GM12892 (cell line): ENCODE results near the gene IL4R.
A peak's percentile ranks its signal among the peaks of the same experiment; 100 is the strongest.
"Not testable (repeated sequence)": the region's sequence is repeated elsewhere in the genome, so short reads cannot be mapped to it uniquely, and the experiment has no call there.

Experiments
- DNase-seq: peaks from one replicate; pipeline ENCODE4 v3.0.0; 2011; ENCODE audit not compliant: insufficient read length
- FAIRE-seq: peaks from 2 replicates; lab custom pipeline; 2011; peaks lifted over from hg19 to GRCh38; lab: Jason Lieb, UNC
- POLR2A ChIP-seq: IDR thresholded peaks from 2 replicates; pipeline ENCODE4 v1.6.1; 2011; ENCODE audit warnings: low read depth, low read length, control low read depth
- POLR2AphosphoS5 ChIP-seq: IDR thresholded peaks from 2 replicates; pipeline ENCODE4 v1.6.1; 2011; ENCODE audit warnings: low read depth, low read length, control low read depth
- TAF1 ChIP-seq: IDR thresholded peaks from 2 replicates; pipeline ENCODE4 v1.6.1; 2011; ENCODE audit warnings: low read depth, mild to moderate bottlenecking, control low read depth, low read length, borderline replicate concordance

Gene IL4R

DNA sequence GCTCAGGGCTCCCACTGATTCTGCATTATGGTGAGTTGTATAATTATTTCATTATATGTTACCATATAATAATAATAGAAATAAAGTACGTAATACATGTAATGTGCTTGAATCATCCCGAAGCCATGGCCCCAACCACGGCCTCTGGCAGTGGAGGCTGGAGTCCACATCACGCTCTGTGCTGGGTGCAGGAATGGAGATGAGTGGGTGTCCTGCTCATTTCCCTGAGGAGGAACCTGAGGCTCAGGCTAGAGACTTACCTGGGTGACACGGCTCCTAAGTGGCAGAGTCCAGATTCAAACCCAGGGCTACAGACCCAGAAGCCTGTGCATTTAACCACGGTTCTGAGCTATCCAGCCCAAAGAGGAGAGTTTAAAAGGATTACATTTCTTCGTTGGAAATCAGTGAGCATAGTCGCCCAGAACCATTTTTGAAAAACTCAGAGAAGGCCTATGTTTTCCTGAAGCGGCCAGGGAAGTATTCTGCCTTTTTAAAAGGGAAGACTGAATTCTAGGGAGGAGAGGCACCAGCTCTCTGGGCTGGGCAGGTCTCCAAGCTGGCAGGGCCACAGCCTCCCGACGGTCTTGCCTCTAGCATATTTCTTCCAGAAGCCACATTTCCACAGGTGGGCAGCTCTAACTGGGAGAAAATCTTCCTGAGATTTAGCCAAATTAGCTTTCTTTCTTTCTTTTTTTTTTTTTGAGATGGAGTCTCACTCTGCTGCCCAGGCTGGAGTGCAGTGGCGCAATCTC is 6.7 kb downstream of the IL4R start:
- no peak for DNase-seq
- TF ChIP-seq POLR2A (no peak), TAF1 (no peak), POLR2AphosphoS5 (no peak)
- no peak for FAIRE-seq

DNA sequence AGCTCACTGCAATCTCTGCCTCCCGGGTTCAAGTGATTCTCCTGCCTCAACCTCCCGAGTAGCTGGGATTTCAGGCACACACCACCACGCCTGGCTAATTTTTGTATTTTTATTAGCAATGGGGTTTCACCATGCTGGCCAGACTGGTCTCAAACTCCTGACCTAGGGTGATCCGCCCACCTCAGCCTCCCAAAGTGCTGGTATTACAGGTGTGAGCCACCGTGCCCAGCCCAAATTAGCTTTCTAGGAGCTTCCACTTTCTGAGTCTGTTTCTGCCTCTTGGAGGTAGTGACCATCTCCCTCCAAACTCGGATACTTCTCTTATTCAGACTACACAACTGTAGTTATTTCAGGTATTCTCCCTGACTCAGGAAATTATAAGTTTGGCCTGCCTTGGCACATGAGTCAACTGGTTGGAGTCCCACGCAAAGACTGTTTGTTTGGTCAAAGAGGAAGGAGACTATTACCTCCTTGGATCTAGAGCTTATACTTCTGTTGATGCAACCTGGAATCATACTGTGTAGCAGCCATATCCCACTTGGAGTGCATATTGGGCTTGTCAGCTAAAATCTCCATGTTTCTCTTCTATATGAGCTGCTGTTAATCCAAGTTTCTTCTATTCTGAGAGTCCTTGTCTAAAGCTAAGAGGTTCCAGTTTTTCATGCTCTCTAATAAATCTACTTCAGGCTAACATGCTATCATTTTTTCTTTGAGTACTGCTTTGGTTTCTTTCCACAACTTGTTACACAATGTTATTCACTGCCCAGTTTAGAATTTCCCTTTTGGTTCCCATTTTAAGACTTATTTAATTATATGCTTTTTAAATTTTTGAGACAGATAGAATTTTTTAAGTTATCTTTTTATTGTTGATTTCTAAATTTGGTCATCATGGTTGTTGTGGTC is 7.5 kb downstream of the IL4R start:
- no peak for TF ChIP-seq TAF1
- TF ChIP-seq POLR2A = no peak
- no peak for TF ChIP-seq POLR2AphosphoS5
- FAIRE-seq = no peak
- no peak for DNase-seq

DNA sequence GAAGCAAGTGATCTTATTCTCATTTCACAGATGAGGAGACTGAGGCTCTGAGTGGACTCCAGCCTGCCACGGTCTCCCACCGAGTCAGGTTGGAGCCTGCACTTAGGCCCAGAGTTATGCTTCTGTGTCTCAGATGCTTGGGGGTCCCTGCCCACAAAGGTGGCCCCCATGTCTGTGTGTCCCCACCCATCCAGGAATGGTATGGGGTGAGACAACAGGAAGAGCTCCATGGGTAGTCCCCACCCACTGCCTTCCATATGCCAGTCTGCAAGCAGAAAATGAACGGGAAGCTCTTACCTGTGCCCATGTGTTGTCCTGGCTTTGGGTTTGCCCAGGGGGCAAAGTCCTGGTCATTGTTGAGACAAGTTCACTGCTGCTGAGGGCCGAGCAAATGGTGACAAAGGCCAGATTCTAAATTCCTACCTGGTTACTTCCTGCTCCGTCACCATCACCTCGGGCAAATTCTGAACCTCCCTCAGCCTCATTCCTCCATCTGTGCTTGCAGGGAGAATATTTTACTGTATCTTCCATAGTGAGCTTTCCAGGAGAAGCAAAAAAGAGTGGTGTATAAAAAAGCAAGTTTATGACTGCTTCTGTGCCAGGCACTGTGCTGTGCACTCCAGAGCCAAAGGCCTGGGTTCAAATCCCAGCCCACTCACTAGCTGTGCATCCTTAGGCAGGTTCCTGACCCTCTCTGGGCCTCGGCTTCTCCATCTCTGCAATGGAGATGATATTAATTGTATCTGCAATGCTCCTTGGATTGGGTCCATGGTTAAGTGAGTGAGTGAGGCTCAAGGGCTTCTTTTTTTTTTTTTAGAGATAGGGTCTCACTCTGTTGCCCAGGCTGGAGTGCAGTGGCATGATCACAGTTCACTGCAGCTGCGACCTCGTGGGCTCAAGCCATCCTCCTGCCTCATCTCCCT is 9.3 kb downstream of the IL4R start:
- TF ChIP-seq POLR2A = no peak
- TF ChIP-seq POLR2AphosphoS5 = no peak
- TF ChIP-seq TAF1 = no peak
- FAIRE-seq (no peak), DNase-seq (no peak)

DNA sequence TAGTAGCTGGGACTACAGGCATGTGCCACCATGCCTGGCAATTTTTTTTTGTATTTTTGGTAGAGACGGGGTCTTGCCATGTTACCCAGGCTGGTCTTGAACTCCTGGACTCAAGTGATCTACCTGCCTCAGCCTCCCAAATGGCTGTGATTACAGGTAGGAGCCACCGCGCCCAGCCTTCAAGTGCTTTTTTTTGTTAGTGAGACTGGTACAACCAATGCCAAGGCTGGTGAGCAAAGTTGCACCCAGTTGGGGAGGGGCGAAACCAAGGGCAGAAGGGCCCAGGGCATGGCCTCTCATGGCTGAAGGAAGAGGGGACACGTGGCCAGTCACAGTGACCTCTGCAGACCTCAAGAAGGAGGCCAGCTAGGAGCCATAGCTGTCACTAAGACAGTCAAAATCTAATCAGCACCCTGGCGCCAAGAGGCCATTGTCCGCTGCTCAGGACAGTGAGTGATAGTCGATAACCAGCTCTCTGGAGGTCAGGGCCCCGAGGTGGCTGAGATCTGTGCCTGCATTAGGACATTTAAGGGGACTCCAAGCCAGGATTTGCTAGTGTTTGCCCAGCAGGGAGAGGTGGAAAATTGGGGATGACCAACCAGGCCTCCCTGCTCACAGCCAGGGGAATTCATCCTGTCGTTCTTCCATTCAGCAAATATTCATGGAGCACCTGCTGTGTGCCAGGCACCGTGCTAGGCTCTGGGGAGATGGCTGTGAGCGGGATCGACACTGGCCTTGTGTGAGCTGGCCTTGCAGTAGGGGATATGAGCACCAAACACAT is 10.2 kb downstream of the IL4R start:
- FAIRE-seq = no peak
- no peak for DNase-seq
- no peak for TF ChIP-seq POLR2A
- TF ChIP-seq TAF1 = no peak
- TF ChIP-seq POLR2AphosphoS5 = no peak

GRCh38 chr16:27324851-27325301 is 11.1 kb downstream of the IL4R start:
- TF ChIP-seq POLR2A = no peak
- no peak for TF ChIP-seq POLR2AphosphoS5
- TF ChIP-seq TAF1 = no peak
- FAIRE-seq (no peak), DNase-seq (no peak)

GRCh38 chr16:27325736-27326135 is 12.0 kb downstream of the IL4R start:
- DNase-seq (no peak), FAIRE-seq (no peak)
- TF ChIP-seq POLR2AphosphoS5 = no peak
- no peak for TF ChIP-seq TAF1
- TF ChIP-seq POLR2A = no peak

DNA sequence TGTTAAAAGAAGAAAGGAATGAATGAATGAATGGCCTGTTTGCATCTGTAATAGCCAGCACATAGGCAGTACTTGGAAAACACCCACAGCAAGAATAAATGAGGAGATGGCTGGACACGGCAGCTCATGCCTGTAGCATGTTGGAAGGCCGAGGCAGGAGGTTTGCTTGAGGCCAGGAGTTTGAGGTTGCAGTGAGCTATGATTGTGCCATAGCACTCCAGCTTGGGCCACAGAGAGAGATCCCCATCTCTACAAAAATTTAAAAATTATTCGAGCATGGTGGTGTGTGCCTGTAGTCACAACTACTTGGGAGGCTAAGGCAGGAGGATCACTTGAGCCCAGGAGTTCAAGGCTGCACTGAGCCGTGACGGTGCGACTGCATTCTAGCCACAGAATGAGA is 12.5 kb downstream of the IL4R start:
- TF ChIP-seq POLR2AphosphoS5 (no peak), POLR2A (no peak), TAF1 (no peak)
- FAIRE-seq = no peak
- DNase-seq = no peak

GRCh38 chr16:27326738-27327585 is 13.2 kb downstream of the IL4R start:
- DNase-seq (peak; percentile 36), FAIRE-seq (no peak)
- TF ChIP-seq POLR2AphosphoS5 = no peak
- TF ChIP-seq POLR2A = no peak
- no peak for TF ChIP-seq TAF1

GRCh38 chr16:27327586-27327915 is 13.8 kb downstream of the IL4R start:
- DNase-seq (no peak), FAIRE-seq (no peak)
- no peak for TF ChIP-seq POLR2A
- TF ChIP-seq POLR2AphosphoS5 = no peak
- no peak for TF ChIP-seq TAF1

DNA sequence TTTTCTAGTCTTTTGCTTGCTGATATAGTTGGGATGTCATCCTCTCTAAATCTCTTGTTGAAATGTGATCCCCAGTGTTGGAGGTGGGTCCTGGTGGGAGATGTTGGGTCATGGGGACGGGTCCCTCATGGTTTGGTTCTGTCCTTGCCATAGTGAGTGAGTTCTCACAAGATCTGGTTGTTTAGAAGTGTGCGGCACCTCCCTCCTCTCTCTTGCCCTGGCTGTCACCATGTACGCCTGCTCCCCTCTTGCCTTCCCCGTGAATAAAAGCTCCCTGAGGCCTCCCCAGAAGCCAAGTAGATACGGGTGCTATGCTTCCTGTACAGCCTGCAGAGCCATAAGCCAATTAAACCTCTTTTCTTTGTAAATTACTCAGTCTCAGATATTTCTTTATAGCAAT is 15.2 kb downstream of the IL4R start:
- DNase-seq (no peak), FAIRE-seq (no peak)
- TF ChIP-seq POLR2A (no peak), POLR2AphosphoS5 (no peak), TAF1 (no peak)

DNA sequence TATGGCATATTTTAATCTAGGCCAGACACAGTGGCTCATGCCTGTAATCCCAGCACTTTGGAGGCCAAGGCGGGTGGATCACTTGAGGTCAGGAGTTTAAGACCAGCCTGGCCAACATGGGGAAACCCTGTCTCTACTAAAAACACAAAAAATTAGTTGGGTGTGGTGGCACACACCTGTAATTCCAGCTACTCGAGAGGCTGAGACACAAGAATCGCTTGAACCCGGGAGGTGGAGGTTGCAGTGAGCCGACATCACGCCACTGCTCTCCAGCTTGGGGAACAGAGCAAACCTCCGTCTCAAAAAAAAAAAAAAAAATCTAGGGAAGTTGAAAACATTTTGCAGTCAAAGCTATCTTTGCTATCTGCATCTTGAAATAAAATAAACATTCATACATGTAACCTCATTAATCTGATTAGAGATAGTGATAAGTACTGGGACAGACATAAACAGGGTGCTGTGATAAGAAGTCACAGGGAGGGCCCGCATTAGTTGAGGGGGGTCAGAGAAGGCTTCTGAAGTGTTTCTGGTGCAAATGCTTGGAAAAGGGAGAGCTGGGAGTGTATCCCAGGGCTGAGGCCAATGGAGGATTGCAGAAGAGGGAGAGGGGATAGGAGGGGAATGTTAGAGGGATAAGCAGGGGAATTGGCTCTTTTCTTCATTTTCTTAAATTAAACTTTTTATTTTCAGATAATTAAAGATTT is 15.8 kb downstream of the IL4R start:
- not testable (repeated sequence) for DNase-seq, FAIRE-seq
